Natural killer cell (primary cell): Measurements from ENCODE around the gene TTLL7. TPM values are rescaled to one million over a fixed set of nuclear protein-coding genes. Genes with fewer than 3 reads are reported as not detected.

ENCODE experiments used
- ATAC-seq, 3 donors: fragments of 150-1000 bp in 2 of 3; fragments of 200-7000 bp in 1 of 3; cut with Tn5 transposase; 1 replicate in 1 of 3; 2 replicates in 2 of 3; pipeline ENCODE4 v1.10.0; 2021; ENCODE audit warnings: mild to moderate bottlenecking in 2 of 3, moderate library complexity in 2 of 3
- DNase-seq, 2 donors: peaks; one replicate each; pipeline versions ENCODE4 v3.0.0 to v3.0.0-alpha.2; 2013 to 2021; ENCODE audit warnings: mixed read lengths in 1 of 2
- H3K27ac ChIP-seq: one replicate; pipeline ENCODE4 v1.5.1; 2013; ENCODE audit warnings: mild to moderate bottlenecking, low read length
- H3K27me3 ChIP-seq: one replicate; pipeline ENCODE4 v1.6.1; 2013; ENCODE audit warnings: low read length; ENCODE audit not compliant: control insufficient read depth, insufficient read depth
- H3K36me3 ChIP-seq: one replicate; pipeline ENCODE4 v1.6.1; 2013; ENCODE audit warnings: low read length; ENCODE audit not compliant: control insufficient read depth, insufficient read depth
- H3K4me1 ChIP-seq: one replicate; pipeline ENCODE4 v1.6.1; 2013; ENCODE audit warnings: low read length; ENCODE audit not compliant: control insufficient read depth, insufficient read depth
- H3K4me3 ChIP-seq: one replicate; pipeline ENCODE4 v1.5.1; 2013; ENCODE audit warnings: low read length
- H3K9me3 ChIP-seq: one replicate; pipeline ENCODE4 v1.6.1; 2013; ENCODE audit warnings: low read length; ENCODE audit not compliant: control insufficient read depth, insufficient read depth
- H3K27ac Mint-ChIP-seq, 2 donors: one replicate each; pipeline ENCODE4 v1.8.0; 2022; ENCODE audit warnings: mild to moderate bottlenecking in 2 of 2, mixed read lengths in 2 of 2, moderate library complexity in 1 of 2
- H3K27me3 Mint-ChIP-seq, 2 donors: one replicate each; pipeline ENCODE4 v1.8.0; 2022; ENCODE audit warnings: low read depth in 2 of 2, mixed read lengths in 2 of 2
- H3K36me3 Mint-ChIP-seq: one replicate; pipeline ENCODE4 v1.8.0; 2022; ENCODE audit warnings: mixed read lengths
- H3K4me1 Mint-ChIP-seq, 2 donors: one replicate each; pipeline ENCODE4 v1.8.0; 2022; ENCODE audit warnings: mixed read lengths in 2 of 2
- H3K4me3 Mint-ChIP-seq: one replicate; pipeline ENCODE4 v1.8.0; 2022; ENCODE audit warnings: mild to moderate bottlenecking, moderate library complexity, mixed read lengths
- H3K9me3 Mint-ChIP-seq, 2 donors: one replicate each; pipeline ENCODE4 v1.8.0; 2022; ENCODE audit warnings: mixed read lengths in 2 of 2
- WGBS: methylation state at CpG from one replicate; pipeline ENCODE4 v1.1.7; 2013; ENCODE audit warnings: missing lambda C conversion rate; ENCODE audit not compliant: insufficient coverage; 5-methylcytosine and 5-hydroxymethylcytosine counted together
- intact Hi-C: fragments of 100-400 bp; cut with micrococcal nuclease; formaldehyde crosslinking; loops from one replicate; pipeline ENCODE4 v1.14.2; 2022
- total RNA-seq, 4 donors: library from RNA; stranded (reverse); fragments of 120-200 nt in 1 of 4; gene quantifications; one replicate each; pipeline versions ENCODE4 v1.2.3 to v1.2.4, GENCODE V29; 2013 to 2022
- TF ChIP-seq, protein P1 (sequence below): fragments of 200-600 bp; IDR thresholded peaks from one replicate; pipeline ENCODE4 v1.8.0; 2022; ENCODE audit warnings: antibody characterized with exemption

Gene TTLL7
- total RNA-seq, 3 donors from 2014 or later (not counting 1 experiment from before 2014, with no cell fraction given) = 0.21 to 4.4 (median 0.25) TPM

DNA sequence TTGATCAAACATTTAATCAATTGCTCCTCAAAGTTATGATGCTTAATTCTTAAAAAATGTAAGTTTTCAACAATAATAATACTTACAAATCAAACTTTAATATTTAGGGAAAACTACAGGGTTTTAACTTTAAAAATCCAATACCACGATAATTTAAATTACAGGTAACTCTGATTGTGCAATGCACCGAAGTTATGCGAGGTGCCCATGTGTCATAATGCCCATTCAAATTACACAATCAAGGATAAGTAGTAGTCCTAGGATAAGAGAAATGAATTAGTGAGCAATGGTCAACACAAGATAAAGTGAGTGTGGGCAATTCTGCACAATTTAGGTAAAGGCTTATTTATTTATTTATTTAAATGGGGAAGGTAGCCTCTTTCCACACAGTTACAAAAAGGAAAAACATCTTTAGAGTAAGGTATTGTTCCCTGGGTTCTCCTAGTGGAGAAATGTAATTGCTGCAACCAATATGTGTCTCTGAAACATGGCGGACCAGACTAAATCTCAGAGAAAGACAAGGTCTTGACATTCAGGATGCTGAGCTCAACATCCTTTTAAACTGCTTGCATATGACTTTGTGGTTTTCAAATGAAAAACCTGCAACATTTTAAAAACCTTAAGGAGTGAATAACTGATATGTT is 164.2 kb downstream of the TTLL7 start:
- Mint-ChIP-seq H3K9me3 (peaks cover under 1 to 3% of the 10 kb centered on the region in 2 donors), H3K27me3 (peaks cover 0 to 2% of the 10 kb centered on the region in 2 donors), H3K27ac (no peak overlapping the region), H3K36me3 (no peaks in the 10 kb centered on the region), H3K4me1 (no peaks in the 10 kb centered on the region), H3K4me3 (no peak overlapping the region)
- Histone ChIP-seq H3K36me3 (no peaks in the 10 kb centered on the region), H3K9me3 (no peaks in the 10 kb centered on the region), H3K4me3 (no peak overlapping the region), H3K4me1 (no peaks in the 10 kb centered on the region), H3K27ac (no peak overlapping the region), H3K27me3 (no peaks in the 10 kb centered on the region)
- intact Hi-C loops = no loop called here
- TF ChIP-seq, protein P1, sequence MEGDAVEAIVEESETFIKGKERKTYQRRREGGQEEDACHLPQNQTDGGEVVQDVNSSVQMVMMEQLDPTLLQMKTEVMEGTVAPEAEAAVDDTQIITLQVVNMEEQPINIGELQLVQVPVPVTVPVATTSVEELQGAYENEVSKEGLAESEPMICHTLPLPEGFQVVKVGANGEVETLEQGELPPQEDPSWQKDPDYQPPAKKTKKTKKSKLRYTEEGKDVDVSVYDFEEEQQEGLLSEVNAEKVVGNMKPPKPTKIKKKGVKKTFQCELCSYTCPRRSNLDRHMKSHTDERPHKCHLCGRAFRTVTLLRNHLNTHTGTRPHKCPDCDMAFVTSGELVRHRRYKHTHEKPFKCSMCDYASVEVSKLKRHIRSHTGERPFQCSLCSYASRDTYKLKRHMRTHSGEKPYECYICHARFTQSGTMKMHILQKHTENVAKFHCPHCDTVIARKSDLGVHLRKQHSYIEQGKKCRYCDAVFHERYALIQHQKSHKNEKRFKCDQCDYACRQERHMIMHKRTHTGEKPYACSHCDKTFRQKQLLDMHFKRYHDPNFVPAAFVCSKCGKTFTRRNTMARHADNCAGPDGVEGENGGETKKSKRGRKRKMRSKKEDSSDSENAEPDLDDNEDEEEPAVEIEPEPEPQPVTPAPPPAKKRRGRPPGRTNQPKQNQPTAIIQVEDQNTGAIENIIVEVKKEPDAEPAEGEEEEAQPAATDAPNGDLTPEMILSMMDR = no peak
- DNase-seq (no peak), ATAC-seq (no peak)
- 100% methylated on average over 4 of the region's 4 CpGs for WGBS

DNA sequence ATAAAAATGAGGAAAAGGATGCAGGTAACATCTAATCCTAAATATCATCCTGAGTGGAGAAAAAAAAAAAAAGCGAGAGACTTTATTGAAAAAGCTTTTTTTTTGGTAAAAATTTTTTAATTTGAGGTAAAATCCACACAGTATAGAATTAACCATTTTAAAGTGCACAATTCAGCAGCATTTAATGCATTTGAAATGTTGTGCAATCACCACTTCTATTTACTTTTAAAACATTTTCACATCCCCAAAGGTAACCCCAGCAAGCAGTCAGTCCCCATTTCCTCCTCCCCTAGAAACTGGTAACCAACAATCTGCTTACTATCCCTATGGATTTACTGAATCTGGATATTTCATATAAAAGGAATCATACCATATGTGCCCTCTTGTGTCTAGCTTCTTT is 166.7 kb downstream of the TTLL7 start:
- no peaks in the 10 kb centered on the region for H3K4me1 ChIP-seq
- Mint-ChIP-seq H3K4me3 (no peak overlapping the region), H3K4me1 (no peaks in the 10 kb centered on the region), H3K9me3 (peaks cover 0 to 4% of the 10 kb centered on the region in 2 donors), H3K27me3 (peaks cover 0 to 6% of the 10 kb centered on the region in 2 donors), H3K36me3 (no peaks in the 10 kb centered on the region), H3K27ac (no peak overlapping the region)
- no peak for DNase-seq
- no peak for ATAC-seq
- H3K9me3 ChIP-seq = no peaks in the 10 kb centered on the region
- H3K36me3 ChIP-seq = no peaks in the 10 kb centered on the region
- WGBS = no CpG with 5 or more reads among the region's 1 CpG
- H3K27ac ChIP-seq = no peak overlapping the region
- intact Hi-C loops = no loop called here
- H3K4me3 ChIP-seq = no peak overlapping the region
- no peaks in the 10 kb centered on the region for H3K27me3 ChIP-seq
- TF ChIP-seq, protein P1 = no peak

DNA sequence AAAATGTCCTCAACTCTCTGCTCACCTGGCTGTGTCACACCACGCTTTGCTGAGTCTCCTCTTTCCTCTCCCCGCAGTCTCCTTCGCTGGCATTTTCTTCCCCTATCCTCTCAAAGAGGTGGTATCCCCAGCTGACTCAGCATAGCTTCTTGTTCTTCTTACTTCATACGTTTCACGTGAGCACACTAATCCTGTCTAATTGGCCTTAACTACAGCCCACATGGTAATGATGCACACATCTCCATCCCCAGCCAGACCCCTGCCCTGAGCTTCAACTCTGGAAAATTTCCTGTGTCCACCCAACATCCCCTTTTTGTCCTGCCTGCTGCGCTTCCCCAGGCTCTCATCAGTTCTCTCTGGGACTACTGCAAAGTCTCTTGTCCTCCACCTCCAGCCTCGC is 169.8 kb downstream of the TTLL7 start:
- Histone ChIP-seq H3K27ac (no peak overlapping the region), H3K36me3 (no peaks in the 10 kb centered on the region), H3K27me3 (no peaks in the 10 kb centered on the region), H3K4me1 (no peaks in the 10 kb centered on the region), H3K4me3 (no peak overlapping the region), H3K9me3 (no peaks in the 10 kb centered on the region)
- TF ChIP-seq, protein P1 = no peak
- intact Hi-C loops = no loop called here
- Mint-ChIP-seq H3K9me3 (peaks cover 0 to 4% of the 10 kb centered on the region in 2 donors), H3K4me3 (no peak overlapping the region), H3K27ac (no peak overlapping the region), H3K4me1 (no peaks in the 10 kb centered on the region), H3K36me3 (no peaks in the 10 kb centered on the region), H3K27me3 (peaks cover 0 to 6% of the 10 kb centered on the region in 2 donors)
- 95% methylated on average over 7 of the region's 7 CpGs for WGBS
- DNase-seq (no peak), ATAC-seq (no peak)

DNA sequence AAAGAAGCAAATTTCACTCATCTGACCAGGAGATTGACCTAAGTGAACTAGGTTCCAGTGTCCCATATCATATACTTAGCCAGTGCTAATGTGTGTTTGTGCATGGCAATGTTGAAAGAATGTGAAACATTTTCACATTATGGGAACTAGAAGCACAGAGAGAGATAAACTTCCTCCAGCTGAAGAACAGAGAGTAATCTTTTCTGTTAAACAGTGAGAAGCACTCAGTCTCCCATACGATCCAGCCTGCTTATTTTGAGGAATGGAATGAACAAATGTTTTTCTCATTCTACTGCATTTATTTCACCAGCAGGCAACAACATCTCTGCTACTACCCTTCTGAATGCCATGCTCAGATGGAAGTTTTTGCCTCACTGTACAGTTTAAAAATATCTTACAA is 170.5 kb downstream of the TTLL7 start:
- TF ChIP-seq, protein P1 = no peak
- Histone ChIP-seq H3K27me3 (no peaks in the 10 kb centered on the region), H3K4me1 (no peaks in the 10 kb centered on the region), H3K27ac (no peak overlapping the region), H3K4me3 (no peak overlapping the region), H3K36me3 (no peaks in the 10 kb centered on the region), H3K9me3 (no peaks in the 10 kb centered on the region)
- peaks cover 0 to 7% of the 10 kb centered on the region in 2 donors for H3K9me3 Mint-ChIP-seq
- DNase-seq (no peak), ATAC-seq (no peak)
- intact Hi-C loops = no loop called here
- no peak overlapping the region for H3K27ac Mint-ChIP-seq
- no peak overlapping the region for H3K4me3 Mint-ChIP-seq
- no peaks in the 10 kb centered on the region for H3K4me1 Mint-ChIP-seq
- no peaks in the 10 kb centered on the region for H3K36me3 Mint-ChIP-seq
- no CpG with 5 or more reads among the region's 1 CpG for WGBS
- peaks cover 0 to 6% of the 10 kb centered on the region in 2 donors for H3K27me3 Mint-ChIP-seq
